HEK293 (cell line): Measurements from ENCODE around the gene KHDRBS2.

Experiments used
- CTCF ChIA-PET: fragments of 350-600 bp; formaldehyde crosslinking; extraction: SDS; loops from one replicate; lab custom pipeline; 2021; ENCODE audit warnings: antibody characterized with exemption; lab: Yijun Ruan, JAX
- POLR2A ChIA-PET: fragments of 300-600 bp; formaldehyde crosslinking; extraction: SDS; loops from one replicate; lab custom pipeline; 2020; ENCODE audit warnings: antibody characterized with exemption, inconsistent platforms; lab: Yijun Ruan, JAX
- H3K27ac ChIP-seq: fragments of 200-500 bp; sonication (Bioruptor generic); 2 replicates; pipeline ENCODE4 v1.5.1; 2014; ENCODE audit warnings: low read depth, low read length, control low read depth, inconsistent platforms; ENCODE audit errors: extremely low read depth
- H3K36me3 ChIP-seq, 2 experiments: fragments of 200-500 bp in 1 of 2; sonication (Bioruptor generic) in 1 of 2; 1 replicate in 1 of 2; 2 replicates in 1 of 2; pipeline ENCODE4 v1.5.1; 2014 to 2017; ENCODE audit warnings: inconsistent platforms in 2 of 2, low read length in 2 of 2; ENCODE audit not compliant: control insufficient read depth in 2 of 2, insufficient read depth in 1 of 2
- H3K4me1 ChIP-seq: fragments of 200-500 bp; sonication (Bioruptor generic); 2 replicates; pipeline ENCODE4 v1.5.1; 2014; ENCODE audit warnings: mild to moderate bottlenecking, low read length, inconsistent platforms; ENCODE audit not compliant: control insufficient read depth, insufficient read depth
- H3K4me3 ChIP-seq: 2 replicates; pipeline ENCODE4 v1.5.1; 2011; ENCODE audit warnings: low read depth, mild to moderate bottlenecking, control low read depth, low read length, moderate library complexity
- H3K9me3 ChIP-seq: fragments of 200-500 bp; sonication (Bioruptor generic); 2 replicates; pipeline ENCODE4 v1.5.1; 2014; ENCODE audit warnings: low read depth, low read length, inconsistent platforms; ENCODE audit not compliant: control insufficient read depth, insufficient read depth
- GLIS2 ChIP-seq: fragments of 450-650 bp; formaldehyde crosslinking; IDR thresholded peaks from 2 replicates; pipeline ENCODE4 v1.5.1; 2016; ENCODE audit warnings: missing biosample characterization, missing genetic modification characterization
- KLF10 ChIP-seq: fragments of 450-650 bp; IDR thresholded peaks from 2 replicates; pipeline ENCODE4 v1.5.1; 2018; ENCODE audit warnings: missing biosample characterization, mild to moderate bottlenecking, missing genetic modification characterization
- REST ChIP-seq: fragments of 450-650 bp; formaldehyde crosslinking; IDR thresholded peaks from 2 replicates; pipeline ENCODE4 v1.5.1; 2016; ENCODE audit warnings: missing biosample characterization, missing genetic modification characterization
- SP2 ChIP-seq: fragments of 450-650 bp; formaldehyde crosslinking; IDR thresholded peaks from 2 replicates; pipeline ENCODE4 v1.5.1; 2016; ENCODE audit warnings: missing biosample characterization, missing genetic modification characterization
- SP7 ChIP-seq: fragments of 450-650 bp; formaldehyde crosslinking; IDR thresholded peaks from 2 replicates; pipeline ENCODE4 v1.5.1; 2016; ENCODE audit warnings: missing biosample characterization, missing genetic modification characterization
- TCF7L2 ChIP-seq: IDR thresholded peaks from 2 replicates; pipeline ENCODE4 v1.6.1; 2011; ENCODE audit warnings: low read depth, mild to moderate bottlenecking, inconsistent platforms, low read length, moderate library complexity, borderline replicate concordance
- WT1 ChIP-seq: fragments of 450-650 bp; formaldehyde crosslinking; IDR thresholded peaks from 2 replicates; pipeline ENCODE4 v1.5.1; 2016; ENCODE audit warnings: missing biosample characterization, missing genetic modification characterization
- ZBTB1 ChIP-seq: fragments of 450-650 bp; formaldehyde crosslinking; IDR thresholded peaks from 2 replicates; pipeline ENCODE4 v1.5.1; 2016; ENCODE audit warnings: missing biosample characterization, missing genetic modification characterization
- ZBTB49 ChIP-seq: fragments of 450-650 bp; formaldehyde crosslinking; IDR thresholded peaks from 2 replicates; pipeline ENCODE4 v1.5.1; 2016; ENCODE audit warnings: missing biosample characterization, missing genetic modification characterization, low read depth
- ZBTB6 ChIP-seq: fragments of 450-650 bp; formaldehyde crosslinking; IDR thresholded peaks from 2 replicates; pipeline ENCODE4 v1.5.1; 2017; ENCODE audit warnings: missing biosample characterization, missing genetic modification characterization
- ZBTB7A ChIP-seq: fragments of 450-650 bp; formaldehyde crosslinking; IDR thresholded peaks from 2 replicates; pipeline ENCODE4 v1.5.1; 2016; ENCODE audit warnings: low read depth, missing biosample characterization, missing genetic modification characterization
- ZFP69B ChIP-seq: fragments of 450-650 bp; formaldehyde crosslinking; IDR thresholded peaks from 2 replicates; pipeline ENCODE4 v1.5.1; 2016; ENCODE audit warnings: missing biosample characterization, missing genetic modification characterization
- ZNF133 ChIP-seq: fragments of 450-650 bp; formaldehyde crosslinking; IDR thresholded peaks from 2 replicates; pipeline ENCODE4 v1.5.1; 2016; ENCODE audit warnings: missing biosample characterization, missing genetic modification characterization
- ZNF138 ChIP-seq: fragments of 450-650 bp; formaldehyde crosslinking; IDR thresholded peaks from 2 replicates; pipeline ENCODE4 v1.5.1; 2016; ENCODE audit warnings: missing biosample characterization, missing genetic modification characterization, borderline replicate concordance
- ZNF16 ChIP-seq: fragments of 450-650 bp; formaldehyde crosslinking; IDR thresholded peaks from 2 replicates; pipeline ENCODE4 v1.5.1; 2016; ENCODE audit warnings: low read depth, missing biosample characterization, missing genetic modification characterization
- ZNF175 ChIP-seq: fragments of 450-650 bp; formaldehyde crosslinking; IDR thresholded peaks from 2 replicates; pipeline ENCODE4 v1.5.1; 2016; ENCODE audit warnings: missing biosample characterization, missing genetic modification characterization
- ZNF23 ChIP-seq: fragments of 450-650 bp; formaldehyde crosslinking; IDR thresholded peaks from 2 replicates; pipeline ENCODE4 v1.5.1; 2016; ENCODE audit warnings: missing biosample characterization, missing genetic modification characterization, borderline replicate concordance
- ZNF426 ChIP-seq: fragments of 450-650 bp; formaldehyde crosslinking; IDR thresholded peaks from 2 replicates; pipeline ENCODE4 v1.5.1; 2017; ENCODE audit warnings: missing biosample characterization, missing genetic modification characterization, mild to moderate bottlenecking, inconsistent platforms, moderate library complexity
- ZNF501 ChIP-seq: fragments of 450-650 bp; formaldehyde crosslinking; IDR thresholded peaks from 2 replicates; pipeline ENCODE4 v1.5.1; 2016; ENCODE audit warnings: missing biosample characterization, missing genetic modification characterization
- ZNF513 ChIP-seq: fragments of 450-650 bp; IDR thresholded peaks from 2 replicates; pipeline ENCODE4 v1.5.1; 2018; ENCODE audit warnings: missing biosample characterization, missing genetic modification characterization
- ZNF544 ChIP-seq: fragments of 450-650 bp; formaldehyde crosslinking; IDR thresholded peaks from 2 replicates; pipeline ENCODE4 v1.5.0; 2017; ENCODE audit warnings: missing biosample characterization, missing genetic modification characterization
- ZNF548 ChIP-seq: fragments of 450-650 bp; formaldehyde crosslinking; IDR thresholded peaks from 2 replicates; pipeline ENCODE4 v1.5.1; 2016; ENCODE audit warnings: missing biosample characterization, missing genetic modification characterization
- ZNF555 ChIP-seq: fragments of 450-650 bp; formaldehyde crosslinking; conservative IDR thresholded peaks from 2 replicates; pipeline ENCODE4 v1.5.1; 2017; ENCODE audit warnings: missing biosample characterization, mild to moderate bottlenecking, missing genetic modification characterization, inconsistent platforms
- ZNF658 ChIP-seq: fragments of 450-650 bp; formaldehyde crosslinking; IDR thresholded peaks from 2 replicates; pipeline ENCODE4; 2016; ENCODE audit warnings: missing biosample characterization, missing genetic modification characterization
- ZNF776 ChIP-seq: fragments of 450-650 bp; formaldehyde crosslinking; IDR thresholded peaks from 2 replicates; pipeline ENCODE4 v1.5.0; 2017; ENCODE audit warnings: missing biosample characterization, missing genetic modification characterization, borderline replicate concordance
- ZSCAN18 ChIP-seq: fragments of 450-650 bp; formaldehyde crosslinking; IDR thresholded peaks from 2 replicates; pipeline ENCODE4 v1.5.1; 2016; ENCODE audit warnings: missing biosample characterization, missing genetic modification characterization

KHDRBS2 gene

GRCh38 chr6:61950811-61951210, 335.2 kb downstream of the KHDRBS2 start:
- Histone ChIP-seq H3K4me1 (no peaks in the 10 kb centered on the region), H3K9me3 (no peaks in the 10 kb centered on the region), H3K27ac (no peak overlapping the region), H3K36me3 (no peaks in the 10 kb centered on the region), H3K4me3 (no peak overlapping the region)
- TF ChIP-seq ZNF548 (tag by site-specific recombination) (no peak), ZNF544 (tag by site-specific recombination) (no peak), ZNF658 (no peak), ZNF513 (no peak), GLIS2 (tag by site-specific recombination) (no peak), ZFP69B (tag by site-specific recombination) (no peak)
- POLR2A ChIA-PET: no interaction called here
- CTCF ChIA-PET: no interaction called here

GRCh38 chr6:61949971-61950370, 336.1 kb downstream of the KHDRBS2 start:
- ChIA-PET CTCF (no interaction called here), POLR2A (no interaction called here)
- Histone ChIP-seq H3K27ac (no peak overlapping the region), H3K36me3 (no peaks in the 10 kb centered on the region), H3K4me1 (no peaks in the 10 kb centered on the region), H3K4me3 (no peak overlapping the region), H3K9me3 (no peaks in the 10 kb centered on the region)
- TF ChIP-seq ZBTB49 (tag by site-specific recombination): no peak
- no peak for TF ChIP-seq ZNF501 (tag by site-specific recombination)
- TF ChIP-seq ZNF426: no peak
- no peak for TF ChIP-seq TCF7L2
- no peak for TF ChIP-seq ZNF175 (tag by site-specific recombination)
- no peak for TF ChIP-seq ZBTB7A (tag by site-specific recombination)
- no peak for TF ChIP-seq REST (tag by site-specific recombination)
- no peak for TF ChIP-seq SP2
- TF ChIP-seq SP7 (tag by site-specific recombination): no peak
- no peak for TF ChIP-seq ZBTB6
- TF ChIP-seq WT1 (tag by site-specific recombination): no peak
- TF ChIP-seq ZNF23 (tag by site-specific recombination): no peak
- TF ChIP-seq ZNF138 (tag by site-specific recombination): no peak
- TF ChIP-seq ZBTB1: no peak
- TF ChIP-seq ZNF555 (tag by site-specific recombination): no peak
- TF ChIP-seq ZSCAN18 (tag by site-specific recombination): no peak
- TF ChIP-seq ZNF776 (tag by site-specific recombination): no peak
- TF ChIP-seq ZNF133 (tag by site-specific recombination): no peak
- TF ChIP-seq KLF10 (tag by site-specific recombination): no peak
- no peak for TF ChIP-seq ZNF16 (tag by site-specific recombination)
